VCaP (cell line): ENCODE data around the gene SLC47A2.
A peak's percentile ranks its signal among the peaks of the same experiment; 100 is the strongest.

Experiments used
- H3K27ac ChIP-seq: fragments of 450-650 bp; 2 replicates; pipeline ENCODE4 v1.5.1; 2017
- CTCF ChIP-seq: fragments of 450-650 bp; conservative IDR thresholded peaks from 2 replicates; pipeline ENCODE4 v1.5.1; 2017; ENCODE audit warnings: mild to moderate bottlenecking, moderate library complexity

The SLC47A2 gene

DNA sequence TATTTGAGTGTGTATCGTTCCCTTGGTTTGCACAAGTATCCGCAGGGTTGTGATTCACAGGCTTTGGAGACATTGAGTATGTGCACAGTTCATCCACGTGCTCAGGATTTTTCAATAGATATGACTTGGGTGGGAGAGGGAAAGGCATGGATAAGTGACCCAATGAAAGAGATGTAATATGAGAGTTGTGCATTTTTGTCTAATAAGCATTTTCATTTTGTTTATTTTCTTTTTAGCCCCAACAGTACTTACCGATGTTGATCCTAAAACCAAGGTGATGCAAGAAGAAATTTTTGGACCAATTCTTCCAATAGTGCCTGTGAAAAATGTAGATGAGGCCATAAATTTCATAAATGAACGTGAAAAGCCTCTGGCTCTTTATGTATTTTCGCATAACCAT lies 53.3 kb downstream of the SLC47A2 start:
- no peak overlapping the region for H3K27ac ChIP-seq
- no peak for TF ChIP-seq CTCF

DNA sequence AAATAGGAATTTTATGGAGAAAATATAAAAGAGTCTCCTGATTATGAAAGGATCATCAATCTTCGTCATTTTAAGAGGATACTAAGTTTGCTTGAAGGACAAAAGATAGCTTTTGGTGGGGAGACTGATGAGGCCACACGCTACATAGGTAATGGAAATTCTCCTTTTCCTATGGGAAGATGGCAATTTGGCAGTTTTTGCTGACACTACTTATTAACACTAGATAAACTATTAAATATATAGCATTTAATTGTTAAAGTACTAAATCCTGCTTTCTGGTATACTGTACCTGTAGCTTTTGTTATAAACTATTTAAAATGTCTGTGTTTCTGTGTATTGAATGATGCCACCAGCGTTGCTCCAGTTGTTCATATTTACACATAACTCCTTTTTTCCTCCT lies 55.3 kb downstream of the SLC47A2 start:
- H3K27ac ChIP-seq = peak overlapping the region; percentile 70
- TF ChIP-seq CTCF = no peak

- TF ChIP-seq CTCF = no peak
- peak overlapping the region; percentile 70 for H3K27ac ChIP-seq
Observed at GRCh38 chr17:19660219-19660870, 56.0 kb downstream of the SLC47A2 start.

- H3K27ac ChIP-seq = peak overlapping the region; percentile 70
- TF ChIP-seq CTCF = no peak
Observed at GRCh38 chr17:19659366-19660177, 56.8 kb downstream of the SLC47A2 start.

GRCh38 chr17:19656851-19657581 lies 59.4 kb downstream of the SLC47A2 start:
- H3K27ac ChIP-seq = peak overlapping the region; percentile 61
- TF ChIP-seq CTCF = no peak

GRCh38 chr17:19656336-19656735 lies 60.0 kb downstream of the SLC47A2 start:
- no peak for TF ChIP-seq CTCF

DNA sequence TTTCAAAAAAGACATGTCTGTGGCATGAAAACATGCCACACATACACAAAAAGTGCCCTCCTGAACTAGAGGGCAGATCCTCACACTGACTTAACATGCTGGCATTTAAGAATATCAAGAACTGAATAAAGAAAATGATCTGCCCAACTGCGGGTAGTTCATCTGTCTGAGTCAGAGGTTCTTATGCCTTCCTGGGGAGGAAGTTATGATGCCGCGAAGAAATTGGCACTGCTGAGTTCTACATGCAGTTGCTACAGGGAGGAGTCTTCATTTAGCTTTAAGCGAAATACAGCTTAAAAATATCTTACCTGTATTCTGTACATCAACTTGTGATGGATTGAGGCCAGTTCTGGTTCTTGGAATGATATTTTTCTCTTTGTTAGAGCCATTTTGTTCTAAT lies 61.5 kb downstream of the SLC47A2 start:
- H3K27ac ChIP-seq = no peak overlapping the region
- TF ChIP-seq CTCF = no peak

More at GRCh38 chr17:19656336-19656735, 60.0 kb downstream of the SLC47A2 start:
- peak overlapping the region; percentile 61 for H3K27ac ChIP-seq
